H1 (cell line): ENCODE measurements around the gene SLC1A2. TPM values are rescaled to one million over a fixed set of nuclear protein-coding genes. Genes with fewer than 3 reads are reported as not detected.

Experiments
- CTCF ChIA-PET: fragments of 300-600 bp; sonication (Branson Sonifier 250); formaldehyde crosslinking; loops from one replicate; lab custom pipeline; 2021; ENCODE audit not compliant: partially characterized antibody; lab: Charles Lee
- POLR2A ChIA-PET: fragments of 300-600 bp; sonication (Branson Sonifier 250); formaldehyde crosslinking; loops from one replicate; lab custom pipeline; 2021; ENCODE audit warnings: inconsistent platforms; ENCODE audit not compliant: partially characterized antibody; lab: Charles Lee
- DNase-seq, 2 experiments: peaks; one replicate each; pipeline versions ENCODE4 v3.0.0 to v3.0.0-alpha.2; 2010 to 2022; ENCODE audit warnings: low spot score in 2 of 2, low read depth in 1 of 2, mixed read lengths in 1 of 2
- FAIRE-seq: peaks from 2 replicates; lab custom pipeline; 2011; peaks lifted over from hg19 to GRCh38; lab: Jason Lieb, UNC
- H2AFZ ChIP-seq: 2 replicates; pipeline ENCODE4 v1.8.1; 2012; ENCODE audit warnings: low read length, inconsistent platforms
- H2AK5ac ChIP-seq: 2 replicates; pipeline ENCODE4 v1.6.1; 2013; ENCODE audit warnings: low read depth, low read length
- H2BK120ac ChIP-seq: replicated peaks from 2 replicates; pipeline ENCODE3; 2013; ENCODE audit warnings: low read depth, low read length, inconsistent platforms
- H2BK12ac ChIP-seq: 2 replicates; pipeline ENCODE4 v1.6.1; 2013; ENCODE audit warnings: low read depth, low read length
- H2BK15ac ChIP-seq: 2 replicates; pipeline ENCODE4 v1.6.1; 2013; ENCODE audit warnings: low read length
- H2BK20ac ChIP-seq: 2 replicates; pipeline ENCODE4 v1.6.1; 2013; ENCODE audit warnings: low read length
- H2BK5ac ChIP-seq: 2 replicates; pipeline ENCODE4 v1.6.1; 2013; ENCODE audit warnings: low read depth, low read length
- H3K14ac ChIP-seq: 2 replicates; pipeline ENCODE4 v1.6.1; 2013; ENCODE audit warnings: inconsistent platforms; ENCODE audit not compliant: insufficient read length
- H3K18ac ChIP-seq: 2 replicates; pipeline ENCODE4 v1.6.1; 2013; ENCODE audit warnings: low read length; ENCODE audit errors: extremely low read depth
- H3K23ac ChIP-seq: 2 replicates; pipeline ENCODE4 v1.6.1; 2013; ENCODE audit warnings: inconsistent platforms; ENCODE audit not compliant: insufficient read length
- H3K23me2 ChIP-seq: 2 replicates; pipeline ENCODE4 v1.6.1; 2013; ENCODE audit warnings: low read depth, low read length
- H3K27ac ChIP-seq: 2 replicates; pipeline ENCODE4 v1.6.1; 2011; ENCODE audit warnings: low read depth, low read length, inconsistent platforms
- H3K27me3 ChIP-seq, 4 experiments: replicated peaks in 1 of 4; 1 replicate in 1 of 4; 2 replicates in 3 of 4; pipeline versions ENCODE4 v1.6.1 to v1.8.1; 2011 to 2013; ENCODE audit warnings: low read length in 3 of 4, mild to moderate bottlenecking in 3 of 4, inconsistent platforms in 2 of 4, mixed read lengths in 2 of 4, moderate library complexity in 1 of 4; ENCODE audit not compliant: control insufficient read depth in 3 of 4, insufficient read depth in 3 of 4; ENCODE audit errors: extremely low read depth in 1 of 4
- H3K36me3 ChIP-seq, 4 experiments: 2 replicates each; pipeline versions ENCODE4 v1.6.1 to v1.8.1; 2011 to 2013; ENCODE audit warnings: mild to moderate bottlenecking in 4 of 4, low read length in 3 of 4, moderate library complexity in 2 of 4, control low read depth in 1 of 4, inconsistent platforms in 1 of 4; ENCODE audit not compliant: insufficient read depth in 4 of 4, control insufficient read depth in 2 of 4
- H3K4ac ChIP-seq: replicated peaks from 2 replicates; pipeline ENCODE3; 2013; ENCODE audit warnings: low read length, low read depth, mixed read lengths, inconsistent platforms; ENCODE audit not compliant: insufficient read length
- H3K4me1 ChIP-seq, 4 experiments: replicated peaks in 1 of 4; 1 replicate in 1 of 4; 2 replicates in 3 of 4; pipeline versions ENCODE4 v1.6.1 to v1.8.1; 2011 to 2013; ENCODE audit warnings: low read length in 3 of 4, inconsistent platforms in 2 of 4, mixed read lengths in 1 of 4; ENCODE audit not compliant: insufficient read depth in 4 of 4, control insufficient read depth in 3 of 4
- H3K4me2 ChIP-seq, 2 experiments: 2 replicates each; pipeline versions ENCODE4 v1.6.1 to v1.8.1; 2011 to 2013; ENCODE audit warnings: low read depth in 2 of 2, low read length in 2 of 2, control low read depth in 1 of 2, inconsistent platforms in 1 of 2, mild to moderate bottlenecking in 1 of 2; ENCODE audit not compliant: insufficient read depth in 1 of 2
- H3K4me3 ChIP-seq, 4 experiments: fragments of 200-600, 300-600 bp in 1 of 4; sonication (generic), shearing (Covaris generic), sonication (Bioruptor Twin) in 1 of 4; 2 replicates each; pipeline versions ENCODE4 v1.5.1 to v1.8.1; 2011 to 2016; ENCODE audit warnings: low read length in 4 of 4, low read depth in 3 of 4, control low read depth in 2 of 4, inconsistent platforms in 2 of 4, mild to moderate bottlenecking in 2 of 4, mixed read lengths in 1 of 4, moderate library complexity in 1 of 4; ENCODE audit not compliant: insufficient read depth in 2 of 4; ENCODE audit errors: extremely low read depth in 1 of 4
- H3K56ac ChIP-seq: replicated peaks from 2 replicates; pipeline ENCODE3; 2013; ENCODE audit warnings: low read depth, mild to moderate bottlenecking, mixed read lengths, low read length, inconsistent platforms; ENCODE audit not compliant: insufficient read length
- H3K79me1 ChIP-seq: 2 replicates; pipeline ENCODE4 v1.6.1; 2013; ENCODE audit warnings: low read depth, low read length, control low read depth
- H3K79me2 ChIP-seq, 2 experiments: 2 replicates each; pipeline versions ENCODE4 v1.6.1 to v1.8.1; 2012 to 2013; ENCODE audit warnings: low read length in 2 of 2, mild to moderate bottlenecking in 2 of 2, inconsistent platforms in 1 of 2; ENCODE audit not compliant: insufficient read depth in 2 of 2, control insufficient read depth in 1 of 2
- H3K9ac ChIP-seq, 4 experiments: replicated peaks in 1 of 4; 1 replicate in 1 of 4; 2 replicates in 3 of 4; pipeline versions ENCODE4 v1.6.1 to v1.8.1; 2011 to 2013; ENCODE audit warnings: low read depth in 3 of 4, low read length in 3 of 4, control low read depth in 2 of 4, mild to moderate bottlenecking in 2 of 4, moderate library complexity in 2 of 4, inconsistent platforms in 1 of 4; ENCODE audit errors: extremely low read depth in 1 of 4
- H3K9me3 ChIP-seq, 2 experiments: 2 replicates each; pipeline versions ENCODE4 v1.6.1 to v1.8.1; 2012 to 2013; ENCODE audit warnings: mild to moderate bottlenecking in 2 of 2, moderate library complexity in 2 of 2, control low read depth in 1 of 2, inconsistent platforms in 1 of 2, low read depth in 1 of 2, low read length in 1 of 2, mixed read lengths in 1 of 2; ENCODE audit not compliant: insufficient read depth in 2 of 2
- H4K20me1 ChIP-seq, 2 experiments: replicated peaks in 1 of 2; 2 replicates each; pipeline versions ENCODE3 to v1.8.1; 2011 to 2013; ENCODE audit warnings: inconsistent platforms in 2 of 2, low read length in 2 of 2, mild to moderate bottlenecking in 1 of 2; ENCODE audit not compliant: insufficient read depth in 2 of 2, control insufficient read depth in 1 of 2
- H4K5ac ChIP-seq: 2 replicates; pipeline ENCODE4 v1.6.1; 2013; ENCODE audit warnings: low read length, low read depth, mixed read lengths, inconsistent platforms; ENCODE audit not compliant: insufficient read length
- H4K8ac ChIP-seq: 2 replicates; pipeline ENCODE4 v1.8.0; 2013; ENCODE audit warnings: mild to moderate bottlenecking, moderate library complexity, low read length, inconsistent platforms; ENCODE audit not compliant: insufficient read depth; ENCODE audit errors: extremely low read depth
- H4K91ac ChIP-seq: replicated peaks from 2 replicates; pipeline ENCODE3; 2013; ENCODE audit warnings: low read length, mixed read lengths, inconsistent platforms; ENCODE audit not compliant: insufficient read length
- BCL11A ChIP-seq, 2 experiments: IDR thresholded peaks; one replicate each; pipeline ENCODE4 v1.6.1; 2011; ENCODE audit warnings: low read depth in 2 of 2, low read length in 2 of 2, mild to moderate bottlenecking in 2 of 2
- BRCA1 ChIP-seq: IDR thresholded peaks from 2 replicates; pipeline ENCODE4 v1.6.1; 2012; ENCODE audit warnings: low read depth, low read length, improper control_type of control experiment
- CBX5 ChIP-seq: fragments of 300-800, 300-1000 bp; sonication (generic); IDR thresholded peaks from 2 replicates; pipeline ENCODE4 v1.7.1; 2016; ENCODE audit warnings: antibody characterized with exemption, low read length, low read depth
- CEBPB ChIP-seq: IDR thresholded peaks from 2 replicates; pipeline ENCODE4 v1.6.1; 2012; ENCODE audit warnings: low read depth, low read length
- CHD2 ChIP-seq: IDR thresholded peaks from 2 replicates; pipeline ENCODE4 v1.6.1; 2012; ENCODE audit warnings: low read length, improper control_type of control experiment
- EZH2 ChIP-seq: fragments of 200-600 bp; sonication (generic); IDR thresholded peaks from 2 replicates; pipeline ENCODE4 v1.7.1; 2012; ENCODE audit warnings: low read depth, mild to moderate bottlenecking, moderate library complexity, low read length, inconsistent platforms; ENCODE audit not compliant: severe bottlenecking
- FOSL1 ChIP-seq: IDR thresholded peaks from 2 replicates; pipeline ENCODE4 v1.6.1; 2011; ENCODE audit warnings: mild to moderate bottlenecking, low read depth, low read length, moderate library complexity; ENCODE audit not compliant: insufficient read depth
- KDM5A ChIP-seq: fragments of 200-600 bp; IDR thresholded peaks from 2 replicates; pipeline ENCODE4 v1.7.1; 2012; ENCODE audit warnings: mild to moderate bottlenecking, low read length, inconsistent platforms, mixed read lengths
- MAFK ChIP-seq: IDR thresholded peaks from 2 replicates; pipeline ENCODE4 v1.6.1; 2012; ENCODE audit warnings: low read depth, mild to moderate bottlenecking, improper control_type of control experiment, low read length
- NRF1 ChIP-seq: IDR thresholded peaks from 2 replicates; pipeline ENCODE4 v1.6.1; 2011; ENCODE audit warnings: mild to moderate bottlenecking, low read depth, low read length, improper control_type of control experiment
- RXRA ChIP-seq: IDR thresholded peaks from 2 replicates; pipeline ENCODE4 v1.6.1; 2011; ENCODE audit warnings: low read depth, mild to moderate bottlenecking, low read length, moderate library complexity; ENCODE audit not compliant: insufficient read depth
- SAP30 ChIP-seq: fragments of 300-600 bp; sonication (generic); IDR thresholded peaks from 2 replicates; pipeline ENCODE4 v1.7.1; 2012; ENCODE audit warnings: low read length, moderate library complexity, mild to moderate bottlenecking, inconsistent platforms; ENCODE audit not compliant: insufficient read depth, insufficient replicate concordance
- SP4 ChIP-seq: IDR thresholded peaks from 2 replicates; pipeline ENCODE4 v1.6.1; 2012; ENCODE audit warnings: low read length, inconsistent platforms
- TAF7 ChIP-seq: optimal IDR thresholded peaks from 2 replicates; pipeline ENCODE3; 2011; ENCODE audit warnings: low read depth, mild to moderate bottlenecking, inconsistent platforms, low read length, moderate library complexity, borderline replicate concordance
- WGBS, 2 experiments: shearing (Covaris generic) in 1 of 2; methylation state at CpG; one replicate each; pipeline versions ENCODE4 v1.1.6 to v1.1.7; 2013 to 2015; ENCODE audit warnings: low lambda C conversion rate in 2 of 2, mixed read lengths in 2 of 2, inconsistent platforms in 1 of 2, low coverage in 1 of 2, missing lambda C conversion rate in 1 of 2; ENCODE audit not compliant: insufficient replicate concordance in 2 of 2, insufficient coverage in 1 of 2, insufficient read length in 1 of 2; ENCODE audit errors: extremely low coverage in 1 of 2, missing lambda C conversion rate in 1 of 2; 5-methylcytosine and 5-hydroxymethylcytosine counted together
- polyA plus RNA-seq, 7 experiments: library from polyadenylated mRNA; depleted of rRNA in 3 of 7; stranded (reverse) in 5 of 7; unstranded in 2 of 7; fragments of >200 nt in 5 of 7; fragments of 200-250 nt in 2 of 7; gene quantifications; 1 replicate in 5 of 7; 2 replicates in 1 of 7; 4 replicates in 1 of 7; pipeline versions ENCODE4 v1.2.1 to v1.2.3, GENCODE V29; 2011 to 2013; ENCODE audit warnings: missing spikeins in 2 of 7, mixed read lengths in 2 of 7
- total RNA-seq: library from RNA; stranded (reverse); fragmentation: NEBNext Ultra II Directional; extraction: Animal tissue kit (Norgen Biotek cat#: 25700); gene quantifications from 2 replicates; pipeline ENCODE4 v1.2.1, GENCODE V29; 2021

The SLC1A2 gene
- total and polyA plus RNA-seq, 2 of the 8 experiments (the other 6 are each of a cell fraction or from before 2014, with no cell fraction given), result 0.57 to 1.2 TPM

DNA sequence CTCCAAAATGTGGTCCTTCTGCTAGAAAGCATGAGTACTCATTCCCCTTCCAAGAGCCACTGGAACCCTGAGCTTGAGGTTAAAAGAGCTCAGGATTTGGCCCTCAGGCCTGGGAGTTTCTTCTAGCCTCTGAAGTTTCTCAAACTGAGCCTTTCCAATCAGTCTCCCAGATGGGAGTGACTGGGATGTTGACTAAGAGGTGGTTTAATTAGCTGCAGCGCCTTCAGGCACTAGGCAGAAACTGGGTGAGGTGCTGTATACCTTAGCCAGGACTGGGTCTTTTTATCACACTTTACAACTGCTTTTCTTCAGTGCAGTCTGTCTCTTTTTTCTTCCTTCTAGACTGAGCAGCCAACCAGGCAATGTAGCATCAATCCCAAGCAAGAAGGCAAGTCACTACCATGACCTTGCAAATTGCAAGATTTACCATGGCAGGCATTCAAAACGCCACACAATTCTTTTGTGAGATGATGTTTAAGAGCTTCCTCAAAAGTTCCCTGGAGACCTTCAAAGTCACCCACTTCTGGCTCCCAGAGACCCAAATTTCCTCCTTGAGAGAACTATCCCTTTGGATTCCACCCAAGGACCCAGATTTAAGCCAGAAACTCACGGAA, 93.0 kb downstream of the SLC1A2 start:
- no peaks in the 10 kb centered on the region for H4K20me1 ChIP-seq
- no peak overlapping the region for H3K27ac ChIP-seq
- peaks cover 0 to 11% (median 7%) of the 10 kb centered on the region in 4 experiments; a peak in 4 of 7 replicates for H3K27me3 ChIP-seq
- H3K9ac ChIP-seq, result no peak overlapping the region
- no peaks in the 10 kb centered on the region for H3K79me1 ChIP-seq
- H3K23me2 ChIP-seq, result no peaks in the 10 kb centered on the region; the same call in 1 of the 2 replicates
- CTCF ChIA-PET, result interaction anchor here (0.7 kb wide), 1 partner anchor 10 kb away, joined by 3 read pairs; no protein-coding TSS in a partner anchor
- no peak overlapping the region for H3K4ac ChIP-seq
- POLR2A ChIA-PET, result no interaction called here
- 89% methylated on average over 3 of the region's 3 CpGs; no CpG with 5 or more reads in 1 of the 2 experiments for WGBS, 2 experiments
- H2BK15ac ChIP-seq, result no peak overlapping the region
- no peak overlapping the region for H4K8ac ChIP-seq
- no peak overlapping the region for H4K5ac ChIP-seq
- no peak overlapping the region for H3K18ac ChIP-seq
- no peak overlapping the region for H4K91ac ChIP-seq
- H2AFZ ChIP-seq, result no peak overlapping the region
- no peak overlapping the region for H3K4me2 ChIP-seq
- no peak overlapping the region for H3K23ac ChIP-seq
- H3K36me3 ChIP-seq, result no peaks in the 10 kb centered on the region
- H2BK120ac ChIP-seq, result no peak overlapping the region
- H3K9me3 ChIP-seq, result peaks cover 5 to 8% of the 10 kb centered on the region in 2 experiments; a peak in 3 of 4 replicates
- no peak overlapping the region for H3K14ac ChIP-seq
- no peak for DNase-seq
- H3K4me3 ChIP-seq, result no peak overlapping the region
- H3K4me1 ChIP-seq, result peaks cover 0 to 5% (median 2%) of the 10 kb centered on the region in 4 experiments; a peak in 3 of 7 replicates
- FAIRE-seq, result no peak
- H2BK20ac ChIP-seq, result no peak overlapping the region
- no peaks in the 10 kb centered on the region for H3K79me2 ChIP-seq
- H3K56ac ChIP-seq, result no peak overlapping the region
- no peak overlapping the region for H2BK12ac ChIP-seq
- no peak overlapping the region for H2AK5ac ChIP-seq
- no peak overlapping the region for H2BK5ac ChIP-seq
- TF ChIP-seq KDM5A (no peak), FOSL1 (no peak), BCL11A (IDR thresholded peaks at IDR 0.05; ENCODE audit: low read depth in 2 of 2, low read length in 2 of 2) (no peak), EZH2 (no peak), CHD2 (no peak), CEBPB (no peak), MAFK (no peak), RXRA (no peak), SAP30 (no peak), CBX5 (no peak), TAF7 (no peak), NRF1 (no peak), BRCA1 (no peak), SP4 (no peak)
